Esophagus squamous epithelium (tissue), 5 donors: ENCODE data around the gene PAOX. TPM values are rescaled to one million over a fixed set of nuclear protein-coding genes. Genes with fewer than 3 reads are reported as not detected.

Source experiments
- DNase-seq: peaks from one replicate; lab custom pipeline; 2025; lab: John Stamatoyannopoulos, UW
- H3K27ac ChIP-seq, 4 donors: fragments of 200-600 bp; sonication (generic); one replicate each; pipeline ENCODE4 v1.5.1; 2016 to 2019; ENCODE audit warnings: mild to moderate bottlenecking in 1 of 4
- H3K27me3 ChIP-seq, 4 donors: fragments of 200-600 bp; sonication (generic); 1 replicate in 3 of 4; 2 replicates in 1 of 4; pipeline versions ENCODE4 v1.5.1 to v1.6.0; 2017 to 2021; ENCODE audit warnings: antibody characterized with exemption in 1 of 4
- H3K36me3 ChIP-seq, 3 donors: fragments of 200-600 bp; sonication (generic); one replicate each; pipeline ENCODE4 v1.5.1; 2016 to 2019
- H3K4me1 ChIP-seq, 3 donors: fragments of 200-600 bp; sonication (generic); one replicate each; pipeline ENCODE4 v1.5.1; 2017 to 2019
- H3K4me3 ChIP-seq, 4 donors: fragments of 200-600 bp; sonication (generic); 1 replicate in 3 of 4; 2 replicates in 1 of 4; pipeline ENCODE4 v1.5.1; 2016 to 2019; ENCODE audit warnings: mild to moderate bottlenecking in 2 of 4, moderate library complexity in 1 of 4
- H3K9me3 ChIP-seq, 3 donors: fragments of 200-600 bp; sonication (generic); one replicate each; pipeline ENCODE4 v1.5.1; 2016 to 2019
- CTCF ChIP-seq, 6 experiments: fragments of 450-650 bp in 4 of 6; fragments of 200-600 bp in 2 of 6; sonication (generic) in 2 of 6; IDR thresholded peaks; one replicate each; pipeline ENCODE4 v1.5.1; 2016 to 2019; ENCODE audit warnings: antibody characterized with exemption in 6 of 6, mild to moderate bottlenecking in 4 of 6, moderate library complexity in 4 of 6
- POLR2A ChIP-seq, 4 donors: fragments of 450-650 bp; IDR thresholded peaks; one replicate each; pipeline ENCODE4 v1.6.1; 2017; ENCODE audit warnings: antibody characterized with exemption in 4 of 4, mild to moderate bottlenecking in 4 of 4, moderate library complexity in 3 of 4
- WGBS, 2 donors: methylation state at CpG; one replicate each; pipeline ENCODE4 v1.1.5; 2018; 5-methylcytosine and 5-hydroxymethylcytosine counted together
- intact Hi-C: fragments of 100-400 bp; cut with DNase I; formaldehyde crosslinking; loops from one replicate; pipeline ENCODE4 v1.15.0; 2022
- total RNA-seq, 4 donors: library from RNA; depleted of rRNA; stranded (reverse); fragments of >200 nt; gene quantifications; one replicate each; pipeline ENCODE4 v1.1.0, GENCODE V29; 2016
- donor health status: DM: yes; HTN: yes; CAD: no.

The PAOX gene
- total RNA-seq, 4 donors from 2014 or later: 11.5 to 16.6 (median 15.9) TPM

GRCh38 chr10:133343558-133343957, 35.5 kb upstream of the PAOX start:
- Histone ChIP-seq H3K27ac (no peak overlapping the region), H3K36me3 (no peaks in the 10 kb centered on the region), H3K9me3 (no peaks in the 10 kb centered on the region), H3K4me1 (peaks cover 0 to 7% (median 0%) of the 10 kb centered on the region in 3 donors), H3K27me3 (peaks cover 0 to 98% (median 0%) of the 10 kb centered on the region in 4 donors), H3K4me3 (no peak overlapping the region)
- WGBS, 2 donors: 60 to 63% methylated on average over 9 of the region's 9 CpGs
- no peak for TF ChIP-seq CTCF (IDR thresholded peaks at IDR 0.05)
- no peak for TF ChIP-seq POLR2A (IDR thresholded peaks at IDR 0.05)
- intact Hi-C loops: no loop called here
- DNase-seq: no peak

- TF ChIP-seq CTCF (IDR thresholded peaks at IDR 0.05) (no peak), POLR2A (IDR thresholded peaks at IDR 0.05) (no peak)
- Histone ChIP-seq H3K4me3 (no peak overlapping the region), H3K27me3 (peaks cover 0 to 96% (median 0%) of the 10 kb centered on the region in 4 donors), H3K4me1 (peaks cover 0 to 7% (median 0%) of the 10 kb centered on the region in 3 donors), H3K27ac (no peak overlapping the region), H3K9me3 (no peaks in the 10 kb centered on the region), H3K36me3 (no peaks in the 10 kb centered on the region)
- no peak for DNase-seq
- 49 to 64% methylated on average over 5 of the region's 5 CpGs for WGBS, 2 donors
- intact Hi-C loops: no loop called here
Measured at GRCh38 chr10:133344236-133344635, 34.8 kb upstream of the PAOX start.

GRCh38 chr10:133346413-133346812, 32.6 kb upstream of the PAOX start:
- no peak for TF ChIP-seq POLR2A (IDR thresholded peaks at IDR 0.05)
- TF ChIP-seq CTCF (IDR thresholded peaks at IDR 0.05): no peak
- Histone ChIP-seq H3K9me3 (no peaks in the 10 kb centered on the region), H3K4me1 (peaks cover 0 to 7% (median 0%) of the 10 kb centered on the region in 3 donors), H3K27ac (no peak overlapping the region), H3K4me3 (no peak overlapping the region), H3K36me3 (no peaks in the 10 kb centered on the region), H3K27me3 (peaks cover 0 to 94% (median 0%) of the 10 kb centered on the region in 4 donors)
- 41% methylated on average over 11 of the region's 11 CpGs for WGBS, 2 donors
- intact Hi-C loops: no loop called here
- DNase-seq: no peak

GRCh38 chr10:133347710-133348517, 31.1 kb upstream of the PAOX start:
- peaks cover 0 to 84% (median 0%) of the 10 kb centered on the region in 4 donors for H3K27me3 ChIP-seq
- intact Hi-C loops: no loop called here
- 27 to 32% methylated on average over 3 to 8 of the region's 16 CpGs for WGBS, 2 donors
- no peak overlapping the region for H3K27ac ChIP-seq
- no peaks in the 10 kb centered on the region for H3K9me3 ChIP-seq
- no peak overlapping the region for H3K4me3 ChIP-seq
- peaks cover 0 to 7% (median 0%) of the 10 kb centered on the region in 3 donors for H3K4me1 ChIP-seq
- H3K36me3 ChIP-seq: no peaks in the 10 kb centered on the region
- TF ChIP-seq POLR2A (IDR thresholded peaks at IDR 0.05) (no peak), CTCF (IDR thresholded peaks at IDR 0.05) (no peak)
- DNase-seq: no peak

- DNase-seq: no peak
- intact Hi-C loops: no loop called here
- no peaks in the 10 kb centered on the region for H3K9me3 ChIP-seq
- peaks cover 0 to 73% (median 0%) of the 10 kb centered on the region in 4 donors for H3K27me3 ChIP-seq
- peaks cover 0 to 7% (median 0%) of the 10 kb centered on the region in 3 donors for H3K4me1 ChIP-seq
- 74% methylated on average over 7 to 8 of the region's 8 CpGs for WGBS, 2 donors
- H3K36me3 ChIP-seq: no peaks in the 10 kb centered on the region
- H3K27ac ChIP-seq: no peak overlapping the region
- no peak overlapping the region for H3K4me3 ChIP-seq
- no peak for TF ChIP-seq POLR2A (IDR thresholded peaks at IDR 0.05)
- TF ChIP-seq CTCF (IDR thresholded peaks at IDR 0.05): no peak
Measured at GRCh38 chr10:133349160-133349568, 29.9 kb upstream of the PAOX start.
